Left ventricle myocardium superior (tissue), 1 donor: ENCODE measurements around the gene HS3ST5. TPM values are rescaled to one million over a fixed set of nuclear protein-coding genes. Genes with fewer than 3 reads are reported as not detected.
"Not testable (repeated sequence)": the region's sequence is repeated elsewhere in the genome, so short reads cannot be mapped to it uniquely, and the experiment has no call there.

ENCODE experiments used
- ATAC-seq: fragments of 200-7000 bp; cut with Tn5 transposase; one replicate; pipeline ENCODE4 v1.9.1; 2020; ENCODE audit warnings: mild to moderate bottlenecking, moderate library complexity
- DNase-seq: peaks from one replicate; pipeline ENCODE4 v3.0.0-alpha.2; 2020
- intact Hi-C: fragments of 100-400 bp; cut with micrococcal nuclease; formaldehyde crosslinking; loops from one replicate; pipeline ENCODE4 v1.11.0; 2022
- total RNA-seq: library from RNA; stranded (reverse); fragmentation: NEBNext Ultra II Directional; extraction: Animal tissue kit (Norgen Biotek cat#: 25700); gene quantifications from one replicate; pipeline ENCODE4 v1.2.1, GENCODE V29; 2021
- donor health status: DM: no; HTN: yes; CAD: no; lungs with severe emphysema.

HS3ST5 gene
- total RNA-seq, 1 donor from 2014 or later, result not detected

GRCh38 chr6:114342086-114342825 lies 567 bp downstream of the HS3ST5 start:
- intact Hi-C loops, result no loop called here
- DNase-seq (peak; percentile 25), ATAC-seq (peak; percentile 45)

- no peak for ATAC-seq
- intact Hi-C loops, result no loop called here
These were observed 3.1 kb downstream of the HS3ST5 start for GRCh38 chr6:114339706-114340105.

GRCh38 chr6:114334237-114334636 lies 8.6 kb downstream of the HS3ST5 start:
- DNase-seq, result no peak
- no peak for ATAC-seq
- intact Hi-C loops, result no loop called here

More at GRCh38 chr6:114339706-114340105, 3.1 kb downstream of the HS3ST5 start:
- DNase-seq, result no peak

- ATAC-seq (no peak), DNase-seq (no peak)
- intact Hi-C loops, result no loop called here
These were observed 15.7 kb downstream of the HS3ST5 start for GRCh38 chr6:114327074-114327473.

GRCh38 chr6:114323784-114324183 lies 19.0 kb downstream of the HS3ST5 start:
- DNase-seq, result no peak
- ATAC-seq, result no peak
- intact Hi-C loops, result no loop called here

GRCh38 chr6:114319749-114320148 lies 23.1 kb downstream of the HS3ST5 start:
- no peak for DNase-seq
- intact Hi-C loops, result no loop called here
- no peak for ATAC-seq

DNA sequence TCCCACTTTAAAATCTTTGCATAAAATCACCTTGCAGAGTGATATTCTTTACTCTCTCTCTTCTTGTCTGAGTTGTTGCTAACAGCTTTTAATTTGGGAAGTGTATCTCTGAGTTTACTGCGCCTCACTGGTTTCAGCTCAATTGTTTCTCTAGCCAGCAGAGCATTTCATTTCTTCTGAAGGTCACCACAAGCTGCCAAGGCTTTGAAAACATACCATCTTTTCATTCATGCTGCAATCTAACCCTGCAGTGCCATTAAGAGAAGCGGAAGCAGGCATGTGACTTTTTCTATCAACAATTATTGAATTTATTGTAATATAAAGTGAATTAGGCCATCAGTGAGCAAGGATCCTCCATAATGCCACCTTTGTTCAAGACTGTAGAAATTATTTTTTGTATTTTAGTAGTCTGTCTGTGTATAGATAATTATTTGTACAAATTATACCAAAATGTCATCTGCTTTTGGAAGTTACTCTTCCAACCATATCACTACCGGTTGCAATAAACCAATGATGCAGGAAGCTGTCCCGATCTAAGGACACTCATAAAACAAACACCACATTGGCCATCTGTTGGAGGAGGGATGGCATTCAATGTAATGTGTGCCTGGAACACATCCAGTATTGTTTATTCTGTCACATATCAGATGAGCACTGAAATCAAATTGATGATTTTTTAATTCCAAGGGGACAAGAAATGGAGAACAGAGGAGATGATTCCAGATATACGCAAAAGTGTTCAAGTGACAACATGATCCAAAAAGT lies 26.8 kb downstream of the HS3ST5 start:
- DNase-seq (no peak), ATAC-seq (no peak)
- intact Hi-C loops, result no loop called here

- DNase-seq, ATAC-seq, intact Hi-C loops: not testable (repeated sequence)
These were observed 29.0 kb downstream of the HS3ST5 start for GRCh38 chr6:114313816-114314215.

- intact Hi-C loops, result no loop called here
- no peak for ATAC-seq
- DNase-seq, result no peak
These were observed 29.9 kb downstream of the HS3ST5 start for GRCh38 chr6:114312931-114313330.

GRCh38 chr6:114310053-114310452 lies 32.8 kb downstream of the HS3ST5 start:
- DNase-seq (no peak), ATAC-seq (no peak)
- intact Hi-C loops, result no loop called here

DNA sequence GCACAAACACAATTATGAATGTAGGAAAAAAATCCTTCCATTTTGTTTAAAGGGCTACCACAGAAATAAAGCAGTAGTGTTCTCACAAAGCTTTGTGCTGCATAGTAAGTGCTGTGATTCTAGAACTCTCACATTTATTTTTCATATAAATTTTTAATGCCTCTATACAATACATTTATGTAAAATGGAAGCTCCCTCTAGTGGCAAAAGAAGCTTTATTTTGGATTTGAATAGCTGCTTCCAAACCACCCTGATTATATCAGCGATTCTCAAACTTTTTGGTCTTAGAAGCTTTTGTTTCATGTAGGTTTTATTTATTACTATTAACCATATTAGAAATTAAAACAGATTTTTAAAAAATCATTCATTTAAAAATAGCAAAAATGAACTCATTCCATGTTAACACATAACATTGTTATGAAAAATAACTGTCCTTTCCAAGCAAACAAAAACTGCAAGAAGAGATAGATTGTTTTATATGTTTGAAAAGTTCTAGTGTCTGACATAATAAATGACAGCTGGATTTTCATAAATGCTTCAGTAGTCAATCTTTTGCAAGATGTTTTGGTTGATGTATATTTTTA lies 38.4 kb downstream of the HS3ST5 start:
- ATAC-seq, result no peak
- DNase-seq, result no peak
- intact Hi-C loops, result no loop called here

DNA sequence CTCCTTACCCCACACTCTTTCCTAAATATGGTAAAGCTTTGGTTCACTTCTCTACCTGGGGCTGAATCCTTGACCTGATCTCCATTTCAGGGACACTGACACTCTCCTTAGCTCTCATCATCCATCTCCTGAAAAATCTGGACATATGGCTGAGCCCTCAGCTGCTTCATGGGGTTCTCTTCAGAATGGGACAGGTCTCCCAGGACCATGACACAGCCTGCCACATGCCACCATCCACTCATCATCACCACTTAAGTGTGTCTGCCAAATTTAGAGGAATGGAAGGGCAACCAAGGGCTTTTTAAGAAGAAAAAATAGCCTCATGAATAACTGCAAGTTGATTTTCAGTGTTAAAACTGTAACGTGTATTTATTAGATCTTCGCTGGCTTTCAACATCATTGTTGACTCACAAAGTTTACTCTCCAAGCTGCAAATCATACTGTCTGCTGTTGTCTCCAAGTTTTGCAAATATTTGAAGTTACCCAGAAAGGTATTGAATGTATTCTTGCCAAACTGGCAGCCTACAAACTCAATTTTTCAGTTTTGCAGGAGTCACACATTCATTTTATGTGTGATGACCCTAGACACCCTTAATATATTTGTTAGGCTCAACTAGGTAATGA lies 41.1 kb downstream of the HS3ST5 start:
- intact Hi-C loops, result no loop called here
- DNase-seq (no peak), ATAC-seq (no peak)

DNA sequence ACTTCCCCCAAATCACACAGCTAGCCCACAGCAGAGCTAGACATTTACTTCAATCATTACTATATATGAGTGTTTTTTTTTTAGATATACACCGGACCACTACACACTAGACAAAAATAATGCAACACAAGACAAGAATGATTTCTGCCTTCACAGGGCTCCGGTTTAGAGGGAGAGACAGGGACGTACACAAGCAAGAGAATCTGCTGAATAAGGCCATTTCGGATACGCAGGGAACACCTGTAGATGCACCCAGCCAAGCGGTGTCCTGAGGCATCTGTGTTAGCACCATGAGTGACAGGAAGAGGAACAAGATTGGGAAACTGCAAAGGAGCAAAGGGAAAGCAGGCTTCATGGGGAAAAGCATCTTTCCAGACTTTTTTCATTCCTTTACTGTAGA lies 45.7 kb downstream of the HS3ST5 start:
- DNase-seq (no peak), ATAC-seq (no peak)
- intact Hi-C loops, result no loop called here

GRCh38 chr6:114292431-114292830 lies 50.4 kb downstream of the HS3ST5 start:
- DNase-seq (no peak), ATAC-seq (no peak)
- intact Hi-C loops, result no loop called here

DNA sequence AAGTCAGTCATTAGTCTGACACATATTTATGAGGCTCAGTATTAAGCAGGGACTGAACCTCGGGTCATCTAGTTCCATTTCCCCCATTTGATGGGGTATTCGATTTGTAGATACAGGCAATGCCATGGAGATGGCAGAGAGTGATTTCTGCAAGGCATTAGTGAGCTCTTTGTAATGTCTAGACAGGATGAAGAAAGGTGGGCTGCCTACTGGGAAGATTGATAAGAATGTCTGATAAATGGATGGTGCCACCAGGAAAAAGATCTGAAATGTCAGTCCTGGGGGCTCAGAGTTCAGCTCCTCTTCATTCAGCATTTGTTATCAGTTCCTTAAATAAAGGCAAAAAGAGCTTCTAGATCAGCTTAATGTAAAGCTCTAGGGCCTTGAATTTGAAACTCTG lies 51.4 kb downstream of the HS3ST5 start:
- DNase-seq (no peak), ATAC-seq (no peak)
- intact Hi-C loops, result no loop called here

GRCh38 chr6:114290864-114291263 lies 52.0 kb downstream of the HS3ST5 start:
- ATAC-seq (no peak), DNase-seq (no peak)
- intact Hi-C loops, result no loop called here

DNA sequence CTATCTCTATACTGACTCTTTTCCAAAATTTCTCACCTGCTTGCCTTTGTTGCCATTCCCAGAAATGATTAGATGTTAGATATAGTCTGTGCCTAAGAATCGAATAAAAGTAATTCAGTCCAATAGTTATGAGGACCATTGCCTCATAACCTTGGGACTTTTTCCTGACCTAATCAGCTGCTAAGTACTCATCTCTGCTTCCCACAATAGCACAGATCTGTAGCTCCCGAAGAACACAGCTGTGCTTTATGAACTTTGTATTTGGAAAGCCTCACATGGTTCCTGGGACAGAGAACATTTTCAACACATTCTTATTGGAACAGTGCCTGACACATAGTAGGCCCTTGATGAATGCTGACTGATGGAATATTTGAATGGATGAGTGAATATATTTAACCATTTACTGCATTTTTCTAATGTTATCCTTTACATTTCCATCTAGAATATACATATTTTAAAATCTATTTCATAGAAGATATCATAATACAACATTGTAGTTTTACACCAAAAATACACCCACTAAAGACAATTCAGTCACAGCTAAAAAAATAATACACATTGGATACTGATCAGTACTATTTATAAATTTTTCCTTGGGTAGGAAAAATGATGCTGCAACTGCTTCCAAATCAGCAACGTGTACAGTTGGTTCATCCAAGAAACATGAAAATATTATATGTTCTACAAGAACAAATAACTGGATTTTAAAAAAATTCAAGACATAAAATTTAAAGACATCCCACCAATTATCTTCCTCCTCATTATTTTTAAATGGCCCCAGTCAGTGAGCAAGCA lies 53.9 kb downstream of the HS3ST5 start:
- ATAC-seq (no peak), DNase-seq (no peak)
- intact Hi-C loops, result no loop called here

DNA sequence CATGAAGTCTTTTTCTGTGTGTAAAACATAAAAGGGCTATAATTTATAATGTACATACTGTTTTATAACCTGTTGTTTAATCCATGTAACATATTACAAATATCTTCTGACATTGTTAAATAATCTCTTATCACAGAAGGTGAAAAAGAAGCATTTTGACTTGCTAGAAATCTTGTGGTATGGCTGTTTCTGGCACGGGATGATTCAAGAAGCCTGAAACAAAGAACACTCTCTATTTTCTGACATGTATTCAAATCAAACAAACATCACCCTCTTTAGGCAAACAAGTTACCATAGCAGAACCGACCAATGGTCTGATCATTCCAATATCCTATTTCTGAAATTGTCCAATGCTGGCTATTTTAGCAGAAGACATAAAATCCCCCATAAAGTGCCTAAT lies 55.4 kb downstream of the HS3ST5 start:
- intact Hi-C loops, result no loop called here
- DNase-seq, result no peak
- no peak for ATAC-seq

DNA sequence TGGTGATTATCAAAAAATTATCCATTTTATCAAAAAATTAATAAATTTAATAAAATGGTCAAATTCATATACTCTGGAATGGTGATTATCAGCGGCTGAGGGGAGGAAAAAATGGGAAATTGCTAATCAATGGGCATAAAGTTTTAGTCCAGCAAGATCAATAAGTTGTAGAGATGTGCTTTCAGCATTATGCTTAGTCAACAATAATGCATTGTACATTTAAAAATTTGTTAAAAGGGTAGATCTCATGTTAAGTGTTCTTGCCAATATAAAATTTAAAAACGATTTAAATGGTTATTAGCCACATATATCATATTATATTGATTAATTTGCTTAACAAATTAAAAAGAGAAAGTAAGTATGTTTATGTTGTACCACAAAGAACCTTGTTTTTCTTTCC lies 56.6 kb downstream of the HS3ST5 start:
- DNase-seq (no peak), ATAC-seq (no peak)
- intact Hi-C loops, result no loop called here
